GM11168 (cell line): Measurements from ENCODE around the gene MTFP1.

Experiments
- in situ Hi-C: fragments of 300-500 bp; cut with MboI; formaldehyde crosslinking; loops from one replicate; pipeline ENCODE4 v1.12.0; 2022; ENCODE audit warnings: low sequenced_read_pairs; ENCODE audit not compliant: unreplicated experiment

The MTFP1 gene

GRCh38 chr22:30423959-30424533 is 1.5 kb upstream of the MTFP1 start:
- in situ Hi-C loops, result no loop called here

DNA sequence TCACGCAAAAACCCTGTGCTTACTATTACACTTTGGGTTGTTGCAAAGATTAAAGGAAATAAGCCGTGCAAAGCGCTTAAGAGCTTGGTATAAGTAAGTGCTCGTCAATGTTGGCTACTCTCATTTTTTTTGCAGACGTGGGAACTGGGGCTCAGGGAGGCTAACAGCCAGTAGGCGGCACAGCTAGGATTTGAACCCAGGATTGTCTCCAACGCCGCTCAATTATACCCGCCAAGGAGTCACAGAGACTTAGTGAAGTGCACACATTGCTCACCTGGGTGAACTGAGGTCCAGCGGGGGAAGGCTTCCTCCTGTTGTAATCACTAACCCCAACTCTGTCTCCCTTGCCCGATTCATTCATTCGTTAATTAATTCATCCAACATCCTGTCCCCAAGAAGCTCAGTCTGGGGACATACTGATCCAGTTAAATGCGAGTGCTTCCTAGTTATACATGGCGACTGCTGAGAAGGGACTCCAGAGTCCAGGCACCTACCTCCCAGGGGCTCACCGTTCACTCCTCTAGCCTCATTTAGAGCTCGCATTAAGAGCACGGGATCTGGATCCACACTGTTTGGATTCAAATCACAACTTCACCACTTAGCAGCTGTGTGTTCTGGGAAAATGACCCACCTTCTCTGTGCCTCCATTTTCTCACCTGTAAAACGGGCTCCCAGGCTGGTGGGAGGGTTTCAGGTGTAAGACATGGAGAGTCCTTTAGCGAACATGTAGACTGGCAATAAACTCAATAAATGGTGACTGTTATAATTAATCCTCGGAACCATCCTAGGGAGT is 838 bp upstream of the MTFP1 start:
- in situ Hi-C loops, result no loop called here

GRCh38 chr22:30425327-30425615 is 297 bp upstream of the MTFP1 start:
- in situ Hi-C loops, result no loop called here

DNA sequence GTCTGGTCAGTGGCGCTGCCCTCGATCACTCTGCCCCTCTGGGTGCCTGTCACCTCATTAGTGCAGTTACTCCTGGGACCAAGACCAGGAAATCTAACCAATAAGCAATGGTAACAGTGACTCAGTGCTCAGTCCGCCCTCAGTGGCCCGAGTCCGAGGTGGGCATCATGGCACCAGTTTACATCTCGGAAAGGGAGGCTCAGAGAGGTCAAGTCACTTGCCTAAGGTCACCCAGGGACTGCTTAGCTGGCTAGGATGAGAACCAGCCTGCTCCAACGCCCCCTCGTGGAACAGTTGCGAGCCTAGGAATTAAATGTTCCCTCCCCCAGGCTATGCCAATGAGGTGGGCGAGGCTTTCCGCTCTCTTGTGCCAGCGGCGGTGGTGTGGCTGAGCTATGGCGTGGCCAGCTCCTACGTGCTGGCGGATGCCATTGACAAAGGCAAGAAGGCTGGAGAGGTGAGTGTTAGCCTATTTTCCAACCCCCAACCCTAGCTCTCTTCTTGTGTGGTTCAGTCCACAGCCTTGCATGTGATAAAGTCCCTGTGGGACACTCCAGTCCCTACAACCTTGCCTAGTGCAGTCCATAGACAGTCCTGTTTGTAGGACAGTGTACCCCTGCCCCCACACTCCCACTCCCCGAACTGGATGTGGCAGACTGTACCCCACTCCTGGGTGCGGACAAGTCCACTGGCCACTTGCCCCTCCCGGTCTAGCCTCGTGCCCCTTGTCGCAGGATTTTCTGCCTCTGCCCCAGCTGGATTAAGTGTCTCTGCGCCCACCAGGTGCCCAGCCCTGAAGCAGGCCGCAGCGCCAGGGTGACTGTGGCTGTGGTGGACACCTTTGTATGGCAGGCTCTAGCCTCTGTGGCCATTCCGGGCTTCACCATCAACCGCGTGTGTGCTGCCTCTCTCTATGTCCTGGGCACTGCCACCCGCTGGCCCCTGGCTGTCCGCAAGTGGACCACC is 1.1 kb downstream of the MTFP1 start:
- in situ Hi-C loops, result no loop called here

DNA sequence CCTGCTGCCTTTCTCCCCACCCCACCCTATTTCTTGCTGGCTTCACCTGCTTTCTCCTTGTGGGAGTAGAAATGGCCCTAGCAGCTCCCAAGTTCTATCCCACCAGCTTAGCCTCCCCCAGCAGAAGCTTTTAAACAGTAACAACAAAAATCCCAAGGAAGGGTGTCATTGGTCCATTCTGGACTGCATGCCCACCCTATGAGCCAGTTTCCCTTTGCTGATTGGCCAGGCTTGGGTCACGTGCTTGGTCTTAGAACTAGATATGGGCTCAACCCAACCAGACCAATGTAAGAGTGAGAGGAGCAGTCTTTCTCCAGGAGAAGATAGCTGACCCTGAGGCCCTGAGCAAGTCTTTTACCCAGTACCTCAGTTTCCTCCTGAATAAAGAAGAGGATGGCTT is 2.3 kb downstream of the MTFP1 start:
- in situ Hi-C loops, result no loop called here

DNA sequence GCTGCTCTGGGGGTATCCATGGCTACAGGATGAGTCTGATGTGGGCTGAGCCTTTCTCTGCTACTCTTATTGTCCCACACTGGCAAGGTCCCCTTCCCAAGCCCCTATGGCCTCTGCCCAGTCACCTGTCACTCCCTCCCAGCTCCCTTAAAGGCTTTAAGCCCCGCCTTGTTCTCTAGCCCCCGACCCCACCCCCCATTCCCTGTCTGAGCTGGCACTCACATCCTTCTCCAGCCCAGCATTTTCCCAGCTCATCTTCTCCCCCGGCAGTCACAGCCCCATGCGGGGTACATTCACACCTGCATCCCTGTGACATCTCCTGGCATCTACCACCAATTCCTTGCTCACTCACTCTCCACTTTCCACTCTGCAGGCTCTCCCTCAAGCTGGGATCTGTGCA is 4.3 kb downstream of the MTFP1 start:
- in situ Hi-C loops, result no loop called here

GRCh38 chr22:30430933-30431332 is 5.4 kb downstream of the MTFP1 start:
- in situ Hi-C loops, result no loop called here

DNA sequence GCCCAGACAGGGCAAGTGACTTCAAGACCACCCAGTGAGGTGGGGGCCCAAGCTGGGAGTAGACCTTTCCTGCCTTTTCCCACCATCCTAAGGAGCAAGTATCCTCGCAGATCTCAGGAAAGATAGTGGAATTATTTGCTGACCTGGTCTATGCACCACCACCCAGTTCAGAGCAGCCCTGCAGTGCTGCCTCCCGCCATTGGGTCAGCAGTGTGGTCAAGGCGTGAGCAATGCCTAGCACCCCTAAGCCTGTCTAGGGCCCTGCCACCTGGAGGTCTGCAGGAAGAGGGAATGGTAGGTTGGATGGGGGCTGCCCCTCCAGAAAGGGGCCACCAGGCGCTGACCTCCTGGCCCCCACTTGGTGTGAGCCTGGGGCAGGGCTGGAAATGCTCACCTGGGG is 6.5 kb downstream of the MTFP1 start:
- in situ Hi-C loops, result no loop called here

DNA sequence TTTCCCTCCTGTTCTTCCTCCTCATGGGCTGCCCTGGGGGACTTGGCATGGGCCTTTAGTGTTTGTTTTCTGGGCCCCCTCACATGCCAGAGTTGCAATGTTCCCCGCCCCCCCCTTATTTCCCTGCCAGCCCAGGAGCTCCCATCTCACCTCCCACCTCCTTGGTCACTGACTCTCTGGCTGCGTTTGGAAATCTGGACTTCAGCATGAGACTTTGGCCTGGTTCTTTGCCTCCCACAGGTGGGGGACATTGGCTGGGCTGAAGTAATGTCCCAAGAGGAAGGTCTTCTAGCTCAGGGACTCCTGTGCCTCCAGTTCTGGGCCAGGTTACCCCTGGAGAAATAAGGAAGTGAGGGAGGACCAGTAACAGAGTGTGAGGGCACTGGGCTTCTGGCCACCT is 7.0 kb downstream of the MTFP1 start:
- in situ Hi-C loops, result no loop called here

GRCh38 chr22:30433227-30433626 is 7.7 kb downstream of the MTFP1 start:
- in situ Hi-C loops, result no loop called here

DNA sequence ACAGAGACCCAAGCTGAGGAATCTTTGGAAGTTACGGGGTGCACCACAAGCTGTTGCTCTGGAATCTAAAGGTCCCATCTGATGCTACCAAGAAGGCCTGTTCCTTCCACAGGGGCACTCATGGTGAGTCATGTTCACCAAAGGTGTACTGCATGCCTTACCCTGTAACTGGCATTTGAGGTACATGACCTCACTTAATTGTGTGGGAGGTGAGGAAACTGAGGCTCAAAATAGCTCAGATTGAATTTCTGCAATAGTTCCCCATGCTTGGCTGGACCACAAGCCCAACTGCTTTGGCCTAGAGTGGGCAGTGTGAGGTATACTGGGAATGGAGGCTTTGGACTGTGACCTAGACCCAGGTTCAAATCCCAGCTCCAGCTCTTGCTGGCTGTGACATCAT is 8.2 kb downstream of the MTFP1 start:
- in situ Hi-C loops, result no loop called here

GRCh38 chr22:30434843-30435242 is 9.3 kb downstream of the MTFP1 start:
- in situ Hi-C loops, result no loop called here

DNA sequence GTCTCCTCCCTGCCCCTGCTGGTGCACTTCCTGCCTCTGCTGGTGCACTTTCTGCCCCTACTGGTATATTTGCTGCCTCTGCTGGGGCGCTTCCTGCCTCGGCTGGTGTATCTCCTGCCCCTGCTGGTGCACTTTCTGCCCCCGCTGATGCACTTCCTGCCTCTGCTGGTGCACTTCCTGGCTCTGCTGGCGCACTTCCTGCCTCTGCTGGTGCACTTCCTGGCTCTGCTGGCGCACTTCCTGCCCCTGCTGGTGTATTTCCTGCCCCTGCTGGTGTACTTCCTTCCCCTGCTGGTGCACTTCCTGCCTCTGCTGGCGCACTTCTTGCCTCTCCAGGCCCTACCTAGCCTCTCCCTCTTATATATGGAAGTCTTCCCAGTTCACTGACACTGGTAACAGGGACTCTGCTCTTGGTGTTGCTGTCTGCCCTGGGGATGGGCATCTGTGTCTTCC is 10.1 kb downstream of the MTFP1 start:
- in situ Hi-C loops, result no loop called here

- in situ Hi-C loops, result no loop called here
These were observed 10.6 kb downstream of the MTFP1 start for GRCh38 chr22:30436196-30436595.

DNA sequence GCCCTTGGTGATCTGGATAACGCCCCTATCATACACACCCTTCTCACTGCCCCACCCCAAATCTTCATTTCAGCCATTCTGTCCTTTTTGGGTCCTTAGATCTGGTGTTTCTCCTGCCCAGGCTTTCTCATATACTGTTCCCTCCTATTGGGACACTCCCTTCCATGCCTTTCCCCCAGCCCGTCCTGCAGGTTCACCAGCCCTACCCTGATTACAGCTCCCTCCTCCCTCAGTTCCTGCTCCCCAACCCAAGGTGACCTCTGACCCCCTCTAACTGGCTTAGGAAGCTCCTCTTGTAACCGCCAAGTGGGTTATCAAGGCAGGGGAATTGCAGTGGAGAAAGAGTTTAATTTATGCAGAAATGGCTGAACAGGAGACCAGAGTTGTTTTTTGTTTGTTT is 13.0 kb downstream of the MTFP1 start:
- in situ Hi-C loops, result no loop called here

GRCh38 chr22:30439226-30439625 is 13.7 kb downstream of the MTFP1 start:
- in situ Hi-C loops, result no loop called here

GRCh38 chr22:30439836-30440235 is 14.3 kb downstream of the MTFP1 start:
- in situ Hi-C loops, result no loop called here

GRCh38 chr22:30441088-30441487 is 15.5 kb downstream of the MTFP1 start:
- in situ Hi-C loops, result no loop called here

- in situ Hi-C loops, result no loop called here
These were observed 19.3 kb downstream of the MTFP1 start for GRCh38 chr22:30444632-30445437.

DNA sequence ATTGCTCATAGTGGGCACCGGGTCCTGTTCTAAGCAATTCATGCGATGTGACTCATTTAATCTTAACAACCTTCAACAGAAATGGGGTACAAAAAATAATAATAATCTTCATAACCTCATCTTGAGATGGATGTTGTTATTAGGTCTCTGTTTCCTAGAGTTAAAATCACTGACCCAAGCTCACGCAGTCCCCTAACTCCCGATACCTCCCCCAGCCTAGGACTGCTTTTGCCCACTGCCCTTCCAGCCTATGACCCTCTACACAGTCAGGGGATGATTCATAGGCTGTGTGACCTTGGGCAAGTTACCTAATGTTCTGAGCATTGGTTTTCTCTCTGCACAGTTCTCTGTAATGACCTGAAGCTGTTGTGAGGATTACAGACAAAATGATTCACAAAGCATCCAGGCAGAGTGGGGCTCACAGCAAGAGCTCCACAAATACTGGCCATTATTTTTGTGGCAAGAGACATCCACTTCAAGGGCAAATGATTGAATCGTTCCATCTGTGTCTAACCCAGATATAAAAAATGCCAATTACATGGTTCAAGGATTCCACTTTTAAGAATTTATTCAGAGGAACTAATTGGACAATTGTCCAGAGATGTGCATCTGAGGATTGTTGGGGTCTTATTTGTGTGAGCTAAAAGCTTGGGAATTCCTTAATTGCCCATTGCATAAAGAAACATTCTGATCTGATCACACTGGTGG is 20.0 kb downstream of the MTFP1 start:
- in situ Hi-C loops, result no loop called here
